Measurements from ENCODE around the gene MUC6. TPM values are rescaled to one million over a fixed set of nuclear protein-coding genes. Genes with fewer than 3 reads are reported as not detected.

The MUC6 gene
- total and polyA plus RNA-seq, 2 experiments from 2014 or later = not detected

GRCh38 chr11:992577-992976 is 43.9 kb downstream of the MUC6 start:
- no peak for TF ChIP-seq EZH2 (IDR thresholded peaks at IDR 0.05; ENCODE audit: insufficient read depth, poor library complexity, severe bottlenecking)
- TF ChIP-seq EZH2phosphoT487 (IDR thresholded peaks at IDR 0.05; ENCODE audit: insufficient read depth, low read depth) = no peak
- no peak overlapping the region for H3K27ac ChIP-seq
- no peak overlapping the region for H3K9ac ChIP-seq
- no peaks in the 10 kb centered on the region for H3F3A ChIP-seq (ENCODE audit: insufficient read depth)
- H3K4me1 ChIP-seq (ENCODE audit: insufficient read depth) = no peaks in the 10 kb centered on the region
- H4K20me1 ChIP-seq (ENCODE audit: insufficient read depth) = no peaks in the 10 kb centered on the region
- 92 to 95% methylated on average over 16 of the region's 16 CpGs for WGBS, 2 experiments (ENCODE audit: low coverage in 1 of 2, low lambda C conversion rate in 2 of 2, missing lambda C conversion rate in 2 of 2)
- DNase-seq = no peak
- H3K9me3 ChIP-seq (ENCODE audit: low read depth) = no peaks in the 10 kb centered on the region
- no peaks in the 10 kb centered on the region for H3K27me3 ChIP-seq (replicated peaks; ENCODE audit: insufficient read depth)
- no peak overlapping the region for H3K4me3 ChIP-seq
- H3K36me3 ChIP-seq (ENCODE audit: low read depth) = peaks cover 4% of the 10 kb centered on the region; the same call in 1 of the 2 replicates
- no peak overlapping the region for H3K4me2 ChIP-seq (ENCODE audit: unreplicated experiment)
- H3K9me2 ChIP-seq (ENCODE audit: insufficient read depth) = no peaks in the 10 kb centered on the region
- H3K79me2 ChIP-seq (ENCODE audit: insufficient read depth) = peaks cover 6% of the 10 kb centered on the region; the same call in 1 of the 2 replicates
- no peak overlapping the region for H2AFZ ChIP-seq
- in situ Hi-C loops (cut with MboI) = no loop called here

- no peaks in the 10 kb centered on the region for H3K9me3 ChIP-seq (ENCODE audit: low read depth)
- no peaks in the 10 kb centered on the region for H4K20me1 ChIP-seq (ENCODE audit: insufficient read depth)
- 79 to 88% methylated on average over 11 to 24 of the region's 24 CpGs for WGBS, 2 experiments (ENCODE audit: low coverage in 1 of 2, low lambda C conversion rate in 2 of 2, missing lambda C conversion rate in 2 of 2)
- peaks cover 4% of the 10 kb centered on the region; the same call in 1 of the 2 replicates for H3K36me3 ChIP-seq (ENCODE audit: low read depth)
- no peak overlapping the region for H2AFZ ChIP-seq
- H3K27me3 ChIP-seq (replicated peaks; ENCODE audit: insufficient read depth) = no peaks in the 10 kb centered on the region
- no peak overlapping the region for H3K27ac ChIP-seq
- no peaks in the 10 kb centered on the region for H3K9me2 ChIP-seq (ENCODE audit: insufficient read depth)
- in situ Hi-C loops (cut with MboI) = no loop called here
- H3K4me1 ChIP-seq (ENCODE audit: insufficient read depth) = no peaks in the 10 kb centered on the region
- H3K9ac ChIP-seq = no peak overlapping the region
- no peak overlapping the region for H3K4me3 ChIP-seq
- no peak overlapping the region for H3K4me2 ChIP-seq (ENCODE audit: unreplicated experiment)
- no peak for DNase-seq
- peaks cover 6% of the 10 kb centered on the region; the same call in 1 of the 2 replicates for H3K79me2 ChIP-seq (ENCODE audit: insufficient read depth)
- TF ChIP-seq EZH2 (IDR thresholded peaks at IDR 0.05; ENCODE audit: insufficient read depth, poor library complexity, severe bottlenecking) = no peak
- TF ChIP-seq EZH2phosphoT487 (IDR thresholded peaks at IDR 0.05; ENCODE audit: insufficient read depth, low read depth) = no peak
- no peaks in the 10 kb centered on the region for H3F3A ChIP-seq (ENCODE audit: insufficient read depth)
These were observed 44.7 kb downstream of the MUC6 start for GRCh38 chr11:991711-992307.

DNA sequence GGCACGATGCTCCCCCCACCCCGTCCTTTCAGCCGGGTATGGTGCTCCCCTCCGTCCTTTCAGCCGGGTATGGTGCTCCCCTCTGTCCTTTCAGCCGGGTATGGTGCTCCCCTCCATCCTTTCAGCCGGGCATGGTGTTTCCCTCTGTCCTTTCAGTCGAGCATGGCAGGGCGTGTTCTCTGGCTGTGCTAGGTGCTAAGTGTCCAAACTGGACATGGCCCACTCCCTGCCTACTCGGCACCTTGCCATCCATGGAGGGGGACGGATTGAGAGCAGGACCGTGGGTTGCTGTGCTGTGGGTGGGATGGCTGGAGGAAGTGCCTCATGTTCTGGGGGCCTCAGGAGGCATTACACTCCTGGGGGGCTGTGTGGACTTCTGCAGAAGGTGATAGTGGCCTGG is 45.5 kb downstream of the MUC6 start:
- no peak overlapping the region for H3K4me3 ChIP-seq
- H3K27ac ChIP-seq = no peak overlapping the region
- peaks cover 4% of the 10 kb centered on the region; the same call in 1 of the 2 replicates for H3K36me3 ChIP-seq (ENCODE audit: low read depth)
- 74 to 77% methylated on average over 9 to 12 of the region's 12 CpGs for WGBS, 2 experiments (ENCODE audit: low coverage in 1 of 2, low lambda C conversion rate in 2 of 2, missing lambda C conversion rate in 2 of 2)
- H3K27me3 ChIP-seq (replicated peaks; ENCODE audit: insufficient read depth) = no peaks in the 10 kb centered on the region
- H3K4me1 ChIP-seq (ENCODE audit: insufficient read depth) = no peaks in the 10 kb centered on the region
- in situ Hi-C loops (cut with MboI) = no loop called here
- peaks cover 3% of the 10 kb centered on the region; the same call in 1 of the 2 replicates for H3K79me2 ChIP-seq (ENCODE audit: insufficient read depth)
- no peaks in the 10 kb centered on the region for H4K20me1 ChIP-seq (ENCODE audit: insufficient read depth)
- no peak overlapping the region for H3K9ac ChIP-seq
- no peak for TF ChIP-seq EZH2 (IDR thresholded peaks at IDR 0.05; ENCODE audit: insufficient read depth, poor library complexity, severe bottlenecking)
- no peaks in the 10 kb centered on the region for H3F3A ChIP-seq (ENCODE audit: insufficient read depth)
- DNase-seq = no peak
- no peaks in the 10 kb centered on the region for H3K9me2 ChIP-seq (ENCODE audit: insufficient read depth)
- no peak overlapping the region for H3K4me2 ChIP-seq (ENCODE audit: unreplicated experiment)
- no peaks in the 10 kb centered on the region for H3K9me3 ChIP-seq (ENCODE audit: low read depth)
- H2AFZ ChIP-seq = no peak overlapping the region

- H3K9ac ChIP-seq = no peak overlapping the region
- no peak overlapping the region for H3K4me3 ChIP-seq
- peaks cover 9% of the 10 kb centered on the region; the same call in 1 of the 2 replicates for H3K36me3 ChIP-seq (ENCODE audit: low read depth)
- no peaks in the 10 kb centered on the region for H3K4me1 ChIP-seq (ENCODE audit: insufficient read depth)
- no peak overlapping the region for H3K4me2 ChIP-seq (ENCODE audit: unreplicated experiment)
- no peaks in the 10 kb centered on the region for H3K27me3 ChIP-seq (replicated peaks; ENCODE audit: insufficient read depth)
- WGBS, 2 experiments (ENCODE audit: low coverage in 1 of 2, low lambda C conversion rate in 2 of 2, missing lambda C conversion rate in 2 of 2) = 76 to 89% methylated on average over 7 to 10 of the region's 10 CpGs
- no peak overlapping the region for H3K27ac ChIP-seq
- H3K9me2 ChIP-seq (ENCODE audit: insufficient read depth) = no peaks in the 10 kb centered on the region
- H2AFZ ChIP-seq = no peak overlapping the region
- TF ChIP-seq EZH2phosphoT487 (IDR thresholded peaks at IDR 0.05; ENCODE audit: insufficient read depth, low read depth) (no peak), EZH2 (IDR thresholded peaks at IDR 0.05; ENCODE audit: insufficient read depth, poor library complexity, severe bottlenecking) (no peak)
- H4K20me1 ChIP-seq (ENCODE audit: insufficient read depth) = no peaks in the 10 kb centered on the region
- no peaks in the 10 kb centered on the region for H3K9me3 ChIP-seq (ENCODE audit: low read depth)
- in situ Hi-C loops (cut with MboI) = no loop called here
- H3K79me2 ChIP-seq (ENCODE audit: insufficient read depth) = no peaks in the 10 kb centered on the region
- H3F3A ChIP-seq (ENCODE audit: insufficient read depth) = no peaks in the 10 kb centered on the region
- no peak for DNase-seq
These were observed 46.4 kb downstream of the MUC6 start for GRCh38 chr11:990101-990500.

Data from GM23248 (cell line).